Neuron (in vitro differentiated cells): ENCODE measurements around the gene GPX5.
"Not testable (repeated sequence)": the region's sequence is repeated elsewhere in the genome, so short reads cannot be mapped to it uniquely, and the experiment has no call there.

ENCODE experiments used
- H2AFZ ChIP-seq: one replicate; pipeline ENCODE4 v1.6.1; 2013; ENCODE audit warnings: low read depth, mild to moderate bottlenecking, inconsistent platforms, low read length, moderate library complexity
- H3K27me3 ChIP-seq: one replicate; pipeline ENCODE4 v1.6.1; 2013; ENCODE audit warnings: low read length; ENCODE audit not compliant: insufficient read depth
- H3K36me3 ChIP-seq: one replicate; pipeline ENCODE4 v1.6.1; 2013; ENCODE audit warnings: low read length; ENCODE audit not compliant: insufficient read depth
- H3K4me1 ChIP-seq: one replicate; pipeline ENCODE4 v1.6.1; 2013; ENCODE audit warnings: low read length; ENCODE audit not compliant: insufficient read depth
- H3K4me3 ChIP-seq: 2 replicates; pipeline ENCODE4 v1.5.1; 2013; ENCODE audit warnings: mild to moderate bottlenecking, low read length, moderate library complexity
- H3K9me3 ChIP-seq: one replicate; pipeline ENCODE4 v1.6.1; 2013; ENCODE audit warnings: low read length

Gene GPX5

DNA sequence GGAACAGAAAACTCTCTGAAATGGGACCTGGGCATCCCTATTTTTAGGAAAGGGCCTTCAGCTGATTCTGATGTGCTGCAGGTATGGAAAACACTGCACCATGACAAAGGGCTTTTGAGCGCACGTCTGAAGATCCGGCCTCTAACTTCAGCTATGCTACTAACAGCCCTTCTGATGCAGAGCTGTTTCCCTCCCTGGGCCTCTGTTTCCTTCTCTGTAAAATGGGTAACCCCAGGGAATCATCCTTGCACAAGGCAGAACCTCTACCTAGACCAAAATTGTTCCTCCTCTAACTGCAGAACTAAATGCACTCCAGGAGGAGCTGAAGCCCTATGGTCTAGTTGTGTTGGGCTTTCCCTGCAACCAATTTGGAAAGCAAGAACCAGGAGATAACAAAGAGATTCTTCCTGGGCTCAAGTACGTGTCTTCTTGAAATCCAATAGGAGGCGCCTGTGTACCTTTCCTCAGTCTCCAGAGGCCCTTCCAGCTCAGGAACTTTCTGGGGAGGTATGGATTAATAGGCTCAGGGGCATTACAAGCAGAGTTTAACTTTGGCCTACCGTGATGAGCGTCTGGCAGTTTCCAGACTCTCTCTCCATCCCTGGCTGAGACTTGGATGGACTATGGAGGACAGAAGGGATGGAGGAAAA, 5.9 kb downstream of the GPX5 start:
- no peaks in the 10 kb centered on the region for H3K36me3 ChIP-seq
- no peaks in the 10 kb centered on the region for H3K9me3 ChIP-seq

DNA sequence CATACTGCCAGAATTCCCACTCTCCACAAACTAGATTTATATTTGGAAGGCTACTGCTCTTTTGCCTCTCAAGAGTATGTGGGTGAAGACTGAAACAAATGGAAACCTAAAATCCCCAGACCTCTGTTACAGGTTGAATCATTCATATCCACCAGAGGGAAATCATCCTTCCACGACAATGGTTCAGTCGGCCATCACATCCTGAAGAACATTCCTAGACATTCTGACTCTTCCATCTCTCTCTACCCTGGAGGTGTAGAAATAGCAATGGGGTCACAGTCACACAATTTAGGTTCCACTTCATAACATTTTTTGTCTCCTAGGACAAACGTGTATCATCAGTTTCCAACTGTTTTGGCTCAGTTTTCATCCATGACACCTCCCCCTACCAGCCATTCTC, 8.6 kb downstream of the GPX5 start:
- H3K36me3 ChIP-seq: no peaks in the 10 kb centered on the region
- no peak overlapping the region for H3K4me3 ChIP-seq
- H2AFZ ChIP-seq: no peak overlapping the region
- no peaks in the 10 kb centered on the region for H3K9me3 ChIP-seq
- peaks cover 2% of the 10 kb centered on the region for H3K4me1 ChIP-seq
- peaks cover 3% of the 10 kb centered on the region for H3K27me3 ChIP-seq

More for the DNA sequence above, 5.9 kb downstream of the GPX5 start:
- Histone ChIP-seq H3K27me3 (peaks cover 8% of the 10 kb centered on the region), H2AFZ (no peak overlapping the region), H3K4me1 (peaks cover 2% of the 10 kb centered on the region), H3K4me3 (no peak overlapping the region)

DNA sequence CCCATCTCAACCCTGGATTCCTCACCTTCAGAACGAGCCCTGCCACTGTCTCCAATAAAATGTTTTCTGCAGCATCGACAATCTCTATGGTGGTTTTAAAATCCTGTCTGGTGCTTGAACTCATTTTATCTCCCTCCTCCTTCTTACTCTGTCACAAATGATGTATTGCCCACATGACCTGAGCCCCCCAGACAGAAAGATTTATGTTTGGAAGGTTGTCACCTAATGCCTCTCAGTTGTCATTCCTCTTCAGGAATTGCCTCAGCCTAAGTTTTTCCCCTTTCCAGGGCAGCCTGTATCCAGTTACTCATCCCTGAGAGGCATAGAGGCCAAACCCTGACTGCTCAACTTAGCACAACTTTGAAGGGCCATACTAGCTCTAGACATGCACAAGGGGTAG, 9.2 kb downstream of the GPX5 start:
- Histone ChIP-seq H3K27me3 (peaks cover 3% of the 10 kb centered on the region), H3K4me1 (peaks cover 2% of the 10 kb centered on the region), H3K9me3 (no peaks in the 10 kb centered on the region), H3K4me3 (no peak overlapping the region), H3K36me3 (no peaks in the 10 kb centered on the region), H2AFZ (no peak overlapping the region)

DNA sequence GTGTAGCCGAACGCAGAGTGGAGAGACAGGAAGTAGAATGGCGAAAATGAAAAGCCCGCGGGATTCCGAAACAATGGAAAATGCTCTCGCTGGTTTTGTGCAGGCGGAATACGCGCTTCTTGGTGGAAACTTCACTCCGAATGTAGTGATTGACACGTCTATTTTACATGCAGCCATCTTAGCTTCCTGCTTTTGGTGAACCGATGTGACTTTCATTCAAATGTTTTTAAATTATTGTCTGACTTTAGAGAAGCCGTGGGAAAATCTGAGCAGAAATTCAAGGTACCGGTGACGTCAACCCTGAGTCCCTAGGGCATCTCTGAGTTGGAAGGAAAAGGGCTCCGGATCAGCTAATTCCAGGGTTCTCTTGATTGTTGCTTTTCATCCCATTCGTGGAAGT, 11.4 kb downstream of the GPX5 start:
- Histone ChIP-seq H2AFZ (peak overlapping the region; percentile 41), H3K4me1 (no peaks in the 10 kb centered on the region), H3K36me3 (no peaks in the 10 kb centered on the region), H3K27me3 (peaks cover 3% of the 10 kb centered on the region), H3K4me3 (no peak overlapping the region), H3K9me3 (no peaks in the 10 kb centered on the region)

DNA sequence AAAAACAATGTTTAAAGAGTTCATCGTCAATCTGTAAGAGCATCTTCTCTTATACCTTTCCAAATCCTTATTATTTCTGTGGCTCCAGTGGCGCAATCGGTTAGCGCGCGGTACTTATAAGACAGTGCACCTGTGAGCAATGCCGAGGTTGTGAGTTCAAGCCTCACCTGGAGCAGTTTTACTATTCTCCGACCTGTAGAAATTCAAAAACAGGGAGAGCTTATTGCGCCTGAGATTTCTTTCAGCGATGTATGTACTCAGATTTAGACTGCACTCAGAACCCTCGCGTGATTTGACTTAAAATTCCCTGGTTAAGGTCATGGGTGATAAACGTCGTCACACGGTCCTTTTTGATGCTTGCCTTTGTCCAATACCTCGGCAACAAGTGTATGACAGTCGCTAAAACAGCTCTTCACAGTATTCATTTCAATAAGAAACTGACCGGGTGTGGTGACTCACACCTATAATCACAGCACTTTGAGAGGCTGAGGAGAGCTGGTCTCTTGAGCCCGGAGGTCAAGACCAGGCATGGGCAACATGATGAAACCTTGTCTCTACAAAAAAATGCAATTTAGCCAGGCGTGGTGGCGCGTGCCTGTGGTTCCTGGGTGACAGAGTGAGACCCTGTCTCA, 11.9 kb downstream of the GPX5 start:
- Histone ChIP-seq H3K9me3 (no peaks in the 10 kb centered on the region), H2AFZ (peak overlapping the region; percentile 41), H3K36me3 (no peaks in the 10 kb centered on the region), H3K4me1 (peaks cover 3% of the 10 kb centered on the region), H3K27me3 (no peaks in the 10 kb centered on the region), H3K4me3 (no peak overlapping the region)

DNA sequence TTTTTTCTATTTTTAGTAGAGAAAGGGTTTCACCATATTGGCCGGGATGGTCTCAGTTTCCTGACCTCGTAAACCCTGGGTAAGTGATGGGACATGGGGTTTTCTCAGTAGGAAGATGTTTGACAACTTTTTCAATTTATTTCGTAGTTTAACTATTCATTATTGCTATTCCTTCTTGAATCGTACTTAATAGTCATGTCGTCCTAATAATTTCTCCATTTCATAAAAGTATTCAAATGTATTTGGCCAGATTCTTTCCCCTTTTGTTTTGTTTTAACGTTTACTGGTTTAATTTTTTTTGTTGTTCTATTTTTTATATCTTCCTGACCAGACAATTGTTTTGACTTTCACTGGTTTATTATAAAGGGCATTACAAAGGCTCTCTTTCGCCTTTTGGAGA, 16.3 kb downstream of the GPX5 start:
- Histone ChIP-seq H3K4me1 (peaks cover 3% of the 10 kb centered on the region), H3K36me3 (no peaks in the 10 kb centered on the region), H3K27me3 (no peaks in the 10 kb centered on the region), H3K9me3 (no peaks in the 10 kb centered on the region), H2AFZ (no peak overlapping the region), H3K4me3 (peak overlapping the region; percentile 43)

DNA sequence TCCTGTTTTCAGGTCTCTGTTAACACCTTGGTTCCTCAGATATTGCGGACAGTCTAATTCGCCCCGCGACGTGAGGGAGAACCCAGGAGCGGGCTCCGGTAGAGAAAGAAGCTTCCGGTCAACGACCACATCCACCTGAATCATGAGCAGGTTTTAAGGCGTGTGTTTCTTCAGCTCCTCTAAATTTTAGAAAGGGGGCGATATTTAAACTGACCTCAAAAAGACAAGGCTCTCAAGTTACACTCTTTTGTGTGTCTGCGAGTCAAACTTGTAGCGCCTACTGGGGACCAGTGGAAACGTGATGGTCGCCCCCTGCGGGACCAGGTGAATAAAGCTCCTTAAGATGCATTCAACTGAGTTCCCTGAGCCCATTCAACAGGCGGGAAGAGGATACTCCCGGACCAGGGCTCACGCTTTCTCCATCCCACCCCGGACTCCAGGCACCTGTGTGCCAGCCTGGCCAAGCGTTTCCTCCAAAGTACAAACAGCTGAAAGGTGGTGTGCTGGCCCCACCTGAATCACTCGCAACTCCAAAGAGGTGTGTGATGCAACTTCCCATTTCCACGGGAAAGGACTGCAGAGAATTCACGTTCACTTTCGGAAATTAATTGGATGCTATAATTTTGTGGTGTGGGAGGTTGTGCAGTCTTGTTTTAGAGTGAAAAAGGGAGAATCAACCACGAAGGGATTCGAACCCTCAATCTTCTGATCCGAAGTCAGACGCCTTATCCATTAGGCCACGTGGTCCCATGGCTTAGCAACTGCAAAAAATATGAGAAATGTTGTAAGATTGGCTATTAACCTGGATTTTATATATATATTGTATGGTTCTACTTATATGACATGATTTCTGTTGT, 17.0 kb downstream of the GPX5 start:
- peaks cover 3% of the 10 kb centered on the region for H3K4me1 ChIP-seq
- peak overlapping the region; percentile 43 for H3K4me3 ChIP-seq
- H3K27me3 ChIP-seq: no peaks in the 10 kb centered on the region
- H2AFZ ChIP-seq: no peak overlapping the region
- no peaks in the 10 kb centered on the region for H3K36me3 ChIP-seq
- H3K9me3 ChIP-seq: no peaks in the 10 kb centered on the region

DNA sequence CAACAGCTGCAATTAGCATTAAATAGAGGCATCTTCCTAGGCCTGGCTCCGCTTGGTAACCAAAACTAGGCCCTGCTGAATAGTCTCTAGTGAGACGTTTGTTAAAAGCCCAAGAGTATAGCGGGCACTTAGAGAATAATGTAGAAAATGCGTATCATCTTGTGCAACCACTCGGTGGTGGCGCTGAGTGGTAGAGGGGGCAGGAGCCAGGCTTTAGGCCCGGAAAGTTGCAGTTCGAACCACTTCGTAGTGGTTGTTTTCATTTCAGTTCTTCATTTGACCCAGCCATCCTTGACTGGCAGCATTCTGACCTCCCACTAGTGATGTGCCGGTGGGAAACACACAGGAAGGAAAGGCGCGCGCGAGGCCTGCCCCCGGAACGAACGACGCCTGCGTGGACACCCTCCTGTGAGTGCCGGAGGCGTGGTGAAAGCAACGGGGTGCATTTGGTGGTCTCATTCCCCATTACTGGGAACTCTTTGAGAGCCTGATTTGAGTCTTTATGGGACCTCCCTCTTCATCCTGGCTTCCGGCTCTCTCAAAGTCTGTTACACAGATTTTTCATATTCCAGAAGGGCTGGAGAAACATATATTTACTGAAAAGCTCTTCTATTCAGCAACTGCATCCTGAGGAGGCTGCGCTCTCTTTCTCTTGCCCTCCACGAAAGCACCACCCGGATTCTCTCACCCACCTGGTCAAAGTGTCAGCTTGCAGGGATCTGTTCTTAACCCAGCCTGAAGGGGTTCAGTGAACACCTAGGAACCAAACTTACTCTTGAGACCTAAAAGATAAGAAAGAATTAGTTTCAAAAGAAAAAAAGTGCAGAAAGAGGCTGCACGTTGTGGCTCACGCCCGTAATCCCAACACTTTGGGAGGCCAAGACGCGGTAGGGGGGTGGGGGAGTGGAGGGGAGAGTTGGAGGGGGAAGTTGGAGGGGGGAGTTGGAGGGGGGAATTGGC, 18.2 kb downstream of the GPX5 start:
- peaks cover 3% of the 10 kb centered on the region for H3K4me1 ChIP-seq
- H3K4me3 ChIP-seq: peak overlapping the region; percentile 37
- H3K9me3 ChIP-seq: no peaks in the 10 kb centered on the region
- no peaks in the 10 kb centered on the region for H3K36me3 ChIP-seq
- no peak overlapping the region for H2AFZ ChIP-seq
- H3K27me3 ChIP-seq: no peaks in the 10 kb centered on the region

DNA sequence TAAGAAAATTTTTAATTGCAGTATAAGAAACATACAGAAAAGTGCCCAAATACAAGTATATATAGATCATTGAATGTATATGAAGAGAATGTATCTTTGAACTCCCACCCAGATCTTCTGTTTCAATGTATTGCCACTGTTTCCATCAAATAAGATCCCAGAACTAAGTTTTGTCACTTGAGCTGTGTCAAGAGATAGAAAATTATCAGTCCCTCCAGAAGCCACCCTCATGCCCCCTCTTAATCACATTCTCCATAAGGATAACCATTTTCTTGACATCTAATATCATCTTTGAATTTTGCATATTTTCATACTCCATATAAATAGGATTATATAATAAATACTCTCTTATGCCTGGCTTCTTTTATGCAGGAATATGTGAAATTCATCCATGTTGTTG, 20.3 kb downstream of the GPX5 start:
- Histone ChIP-seq H3K9me3 (no peaks in the 10 kb centered on the region), H3K36me3 (no peaks in the 10 kb centered on the region), H3K4me1 (peaks cover 3% of the 10 kb centered on the region), H3K4me3 (no peak overlapping the region), H2AFZ (no peak overlapping the region), H3K27me3 (no peaks in the 10 kb centered on the region)

DNA sequence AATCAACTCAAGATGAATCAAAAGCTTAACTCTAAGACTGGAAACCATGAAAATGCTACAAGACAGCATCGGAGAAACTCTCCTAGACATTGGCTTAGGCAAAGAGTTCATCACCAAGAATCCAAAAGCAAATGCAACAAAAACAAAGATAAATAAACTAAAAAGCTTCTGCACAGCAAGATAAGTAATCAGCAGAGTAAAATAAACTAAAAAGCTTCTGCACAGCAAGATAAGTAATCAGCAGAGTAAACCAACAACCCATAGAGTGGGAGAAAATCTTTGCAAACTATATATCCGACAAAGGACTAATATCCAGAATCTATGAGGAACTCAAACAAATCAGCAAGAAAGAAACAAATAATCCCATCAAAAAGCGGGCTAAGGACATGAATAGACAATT, 21.3 kb downstream of the GPX5 start:
- H3K9me3 ChIP-seq, H3K4me3 ChIP-seq, H2AFZ ChIP-seq, H3K4me1 ChIP-seq, H3K27me3 ChIP-seq, H3K36me3 ChIP-seq: not testable (repeated sequence)

DNA sequence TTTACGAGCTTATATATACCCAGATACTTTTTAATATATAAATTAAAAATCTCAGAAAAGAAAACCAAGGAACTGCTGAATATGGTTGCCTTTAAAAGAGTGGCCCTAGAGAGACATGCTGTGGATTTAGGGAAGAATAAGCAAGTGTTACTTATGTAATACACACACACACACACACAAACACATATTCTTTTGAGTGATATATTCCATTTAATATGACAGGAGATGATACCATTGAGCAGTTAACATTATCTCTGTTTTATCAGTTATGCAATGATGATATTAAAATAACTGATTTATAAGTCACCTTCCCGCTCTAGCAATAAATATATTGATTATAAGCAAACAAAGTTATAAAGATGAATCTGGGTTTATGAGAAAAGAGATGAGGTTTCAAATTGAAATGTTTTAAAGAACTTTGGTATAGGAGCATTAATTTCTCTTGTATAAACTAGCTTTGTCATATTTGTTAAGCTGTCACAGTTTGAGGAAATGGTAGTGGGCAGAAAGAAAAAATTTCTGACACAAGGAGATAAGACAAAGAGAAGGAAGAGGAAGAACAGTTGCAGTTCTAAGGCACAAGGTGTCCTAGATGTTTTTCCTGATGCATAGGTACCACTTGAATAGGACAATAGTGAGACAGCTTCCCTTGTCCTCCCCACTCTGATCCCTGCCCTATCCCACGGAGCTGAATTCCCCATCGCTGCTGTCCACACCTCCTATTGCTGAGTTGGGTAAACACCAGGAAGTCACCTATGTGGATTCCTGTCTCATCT, 26.4 kb downstream of the GPX5 start:
- peaks cover 16% of the 10 kb centered on the region for H3K4me1 ChIP-seq
- no peak overlapping the region for H3K4me3 ChIP-seq
- no peaks in the 10 kb centered on the region for H3K9me3 ChIP-seq
- no peak overlapping the region for H2AFZ ChIP-seq
- H3K36me3 ChIP-seq: no peaks in the 10 kb centered on the region
- no peaks in the 10 kb centered on the region for H3K27me3 ChIP-seq

DNA sequence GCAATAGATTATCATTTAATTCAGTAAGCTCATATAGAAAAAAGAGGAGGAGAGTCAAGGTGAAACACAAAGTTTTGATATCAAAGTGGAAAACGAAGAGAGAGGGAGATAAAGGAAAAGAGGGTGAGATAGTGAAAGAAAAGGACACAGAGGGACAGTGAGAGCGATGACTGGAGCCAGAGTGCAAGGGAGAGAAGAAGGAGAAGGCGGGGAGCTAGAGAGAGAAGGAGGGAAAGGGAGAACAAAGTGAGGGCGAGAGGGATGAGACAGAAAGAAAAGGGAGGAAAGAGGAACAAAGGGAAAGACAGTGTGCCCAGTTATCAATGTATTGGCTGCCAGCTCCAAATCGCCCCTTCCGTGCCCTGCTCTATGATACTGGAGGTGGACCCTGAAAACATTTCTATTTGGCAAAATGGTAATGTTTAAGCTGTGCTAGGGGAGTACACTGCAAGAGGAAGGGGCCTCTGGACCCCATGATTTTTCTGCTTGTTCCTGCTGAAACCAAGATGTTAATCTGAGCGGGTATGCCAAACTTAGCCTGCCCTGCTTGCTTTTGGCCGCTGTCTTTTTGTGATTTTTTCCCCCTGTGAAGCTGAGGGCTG, 27.8 kb downstream of the GPX5 start:
- peak overlapping the region; percentile 20 for H3K4me3 ChIP-seq
- no peaks in the 10 kb centered on the region for H3K36me3 ChIP-seq
- no peaks in the 10 kb centered on the region for H3K27me3 ChIP-seq
- no peaks in the 10 kb centered on the region for H3K9me3 ChIP-seq
- H3K4me1 ChIP-seq: peaks cover 16% of the 10 kb centered on the region
- H2AFZ ChIP-seq: peak overlapping the region; percentile 50
